Endothelial cell of umbilical vein (primary cell): ENCODE data around the gene GUCY1A1. TPM values are rescaled to one million over a fixed set of nuclear protein-coding genes. Genes with fewer than 3 reads are reported as not detected.

Experiments used
- BruUV-seq: library from RNA; stranded (reverse); fragments of 400-500 nt; replicated peaks from 2 replicates; lab custom pipeline; 2021; lab: Mats Ljungman, UMichigan
- CTCF ChIA-PET: fragments of 300-600, 350-600 bp; sonication (Branson Sonifier 250); formaldehyde crosslinking; loops from one replicate; lab custom pipeline; 2021; ENCODE audit warnings: antibody characterized with exemption, inconsistent platforms; lab: Charles Lee
- POLR2A ChIA-PET: fragments of 300-600, 350-600 bp; sonication (Branson Sonifier 250); formaldehyde crosslinking; loops from one replicate; lab custom pipeline; 2021; ENCODE audit warnings: antibody characterized with exemption, inconsistent platforms; lab: Charles Lee
- DNase-seq: peaks from one replicate; pipeline ENCODE4 v3.0.0-alpha.2; 2011; ENCODE audit warnings: low read depth, low spot score
- FAIRE-seq: peaks from 2 replicates; lab custom pipeline; 2011; peaks lifted over from hg19 to GRCh38; lab: Jason Lieb, UNC
- H2AFZ ChIP-seq: 2 replicates; pipeline ENCODE4 v1.6.0; 2012; ENCODE audit warnings: low read depth, low read length, control low read depth, inconsistent platforms
- H3K27ac ChIP-seq: 2 replicates; pipeline ENCODE4 v1.5.1; 2011; ENCODE audit warnings: low read depth, mild to moderate bottlenecking, control low read depth, low read length, moderate library complexity; ENCODE audit not compliant: insufficient read depth
- H3K27me3 ChIP-seq, 2 experiments: 2 replicates each; pipeline versions ENCODE4 v1.6.0 to v1.6.1; 2011; ENCODE audit warnings: low read length in 2 of 2, mixed read lengths in 1 of 2; ENCODE audit not compliant: control insufficient read depth in 2 of 2, insufficient read depth in 2 of 2
- H3K36me3 ChIP-seq, 2 experiments: 2 replicates in 1 of 2; 3 replicates in 1 of 2; pipeline ENCODE4 v1.5.1; 2011; ENCODE audit warnings: low read length in 2 of 2, mild to moderate bottlenecking in 1 of 2, moderate library complexity in 1 of 2; ENCODE audit not compliant: control insufficient read depth in 2 of 2, insufficient read depth in 2 of 2; ENCODE audit errors: extremely low read depth in 1 of 2
- H3K4me1 ChIP-seq: 3 replicates; pipeline ENCODE4 v1.5.1; 2011; ENCODE audit warnings: mild to moderate bottlenecking, low read length; ENCODE audit not compliant: control insufficient read depth, insufficient read depth; ENCODE audit errors: extremely low read depth
- H3K4me2 ChIP-seq: 2 replicates; pipeline ENCODE4 v1.6.1; 2011; ENCODE audit warnings: low read length, control low read depth, mixed read lengths; ENCODE audit not compliant: insufficient read depth
- H3K4me3 ChIP-seq, 3 experiments: fragments of 200-600 bp in 1 of 3; sonication (generic), shearing (Covaris generic) in 1 of 3; replicated peaks in 1 of 3; 2 replicates each; pipeline ENCODE4 v1.5.1; 2011 to 2016; ENCODE audit warnings: control low read depth in 3 of 3, low read length in 3 of 3, mild to moderate bottlenecking in 2 of 3, inconsistent platforms in 1 of 3, low read depth in 1 of 3, moderate library complexity in 1 of 3; ENCODE audit not compliant: insufficient read depth in 1 of 3
- H3K79me2 ChIP-seq: 2 replicates; pipeline ENCODE4 v1.6.0; 2012; ENCODE audit warnings: low read length, inconsistent platforms; ENCODE audit not compliant: control insufficient read depth, insufficient read depth
- H3K9ac ChIP-seq: replicated peaks from 2 replicates; pipeline ENCODE3; 2011; ENCODE audit warnings: low read length, control low read depth; ENCODE audit not compliant: insufficient read depth; ENCODE audit errors: extremely low read depth
- H3K9me1 ChIP-seq: replicated peaks from 3 replicates; pipeline ENCODE4 v1.6.0; 2011; ENCODE audit warnings: mild to moderate bottlenecking, low read length; ENCODE audit not compliant: control insufficient read depth, insufficient read depth; ENCODE audit errors: extremely low read depth
- H3K9me3 ChIP-seq: replicated peaks from 2 replicates; pipeline ENCODE4 v1.5.1; 2012; ENCODE audit warnings: low read length, inconsistent platforms; ENCODE audit not compliant: control insufficient read depth, insufficient read depth
- H4K20me1 ChIP-seq: replicated peaks from 2 replicates; pipeline ENCODE3; 2011; ENCODE audit warnings: mild to moderate bottlenecking, low read length; ENCODE audit not compliant: control insufficient read depth, insufficient read depth; ENCODE audit errors: extremely low read depth
- CTCF ChIP-seq, 2 donors: IDR thresholded peaks; 1 replicate in 1 of 2; 2 replicates in 1 of 2; pipeline ENCODE4 v1.5.1; 2011; ENCODE audit warnings: low read length in 2 of 2, mild to moderate bottlenecking in 2 of 2, moderate library complexity in 2 of 2, control low read depth in 1 of 2, inconsistent platforms in 1 of 2, low read depth in 1 of 2; ENCODE audit not compliant: insufficient read depth in 1 of 2; ENCODE audit errors: extremely low read depth in 1 of 2
- EZH2 ChIP-seq: IDR thresholded peaks from 2 replicates; pipeline ENCODE4 v1.6.1; 2012; ENCODE audit warnings: borderline replicate concordance, low read depth, mild to moderate bottlenecking, moderate library complexity, low read length, inconsistent platforms; ENCODE audit not compliant: severe bottlenecking
- FOS ChIP-seq: IDR thresholded peaks from 2 replicates; pipeline ENCODE4 v1.6.1; 2011; ENCODE audit warnings: mild to moderate bottlenecking, low read length, moderate library complexity, borderline replicate concordance; ENCODE audit not compliant: insufficient read depth
- GATA2 ChIP-seq: IDR thresholded peaks from 2 replicates; pipeline ENCODE4 v1.7.0; 2011; ENCODE audit warnings: low read depth, mild to moderate bottlenecking, moderate library complexity, mixed read lengths, low read length; ENCODE audit not compliant: insufficient read length, insufficient read depth
- JUN ChIP-seq: IDR thresholded peaks from 2 replicates; pipeline ENCODE4 v1.6.1; 2011; ENCODE audit warnings: borderline replicate concordance, low read depth; ENCODE audit not compliant: insufficient read length, insufficient read depth
- MYC ChIP-seq: IDR thresholded peaks from one replicate; pipeline ENCODE4 v1.6.1; 2011; ENCODE audit warnings: mild to moderate bottlenecking, low read depth, low read length
- POLR2A ChIP-seq: IDR thresholded peaks from 2 replicates; pipeline ENCODE4 v1.6.1; 2012; ENCODE audit warnings: low read depth, mild to moderate bottlenecking, control low read depth, low read length
- POLR2AphosphoS5 ChIP-seq: IDR thresholded peaks from 2 replicates; pipeline ENCODE4 v1.6.1; 2012; ENCODE audit warnings: low read depth, mild to moderate bottlenecking, control low read depth, low read length, moderate library complexity; ENCODE audit not compliant: insufficient read depth
- dilution Hi-C: fragments of 300-500 bp; cut with MboI; formaldehyde crosslinking; loops from one replicate; pipeline ENCODE4 v1.15.0; 2019; ENCODE audit warnings: low sequenced_read_pairs; ENCODE audit not compliant: extremely low pct_ligation_motif_present
- intact Hi-C: fragments of 100-400 bp; cut with micrococcal nuclease; formaldehyde crosslinking; loops from one replicate; pipeline ENCODE4 v1.10.0; 2022
- polyA plus RNA-seq, 4 experiments: library from polyadenylated mRNA; depleted of rRNA in 3 of 4; stranded (reverse) in 3 of 4; unstranded in 1 of 4; fragments of >200 nt; gene quantifications; 2 replicates each; pipeline versions ENCODE4 v1.2.1 to v1.2.3, GENCODE V29; 2011 to 2012; ENCODE audit warnings: missing spikeins in 1 of 4
- total RNA-seq: library from RNA; stranded (reverse); gene quantifications from 2 replicates; pipeline ENCODE4 v1.2.3, GENCODE V29; 2021
- TF ChIP-seq, protein P1 (sequence below): IDR thresholded peaks from 2 replicates; pipeline ENCODE4 v1.6.1; 2011; ENCODE audit not compliant: insufficient read depth, insufficient read length

The GUCY1A1 gene
- total and polyA plus RNA-seq, 2 donors (not counting 3 experiments of a cell fraction or from before 2014, with no cell fraction given), result 1.3 to 4.4 TPM

DNA sequence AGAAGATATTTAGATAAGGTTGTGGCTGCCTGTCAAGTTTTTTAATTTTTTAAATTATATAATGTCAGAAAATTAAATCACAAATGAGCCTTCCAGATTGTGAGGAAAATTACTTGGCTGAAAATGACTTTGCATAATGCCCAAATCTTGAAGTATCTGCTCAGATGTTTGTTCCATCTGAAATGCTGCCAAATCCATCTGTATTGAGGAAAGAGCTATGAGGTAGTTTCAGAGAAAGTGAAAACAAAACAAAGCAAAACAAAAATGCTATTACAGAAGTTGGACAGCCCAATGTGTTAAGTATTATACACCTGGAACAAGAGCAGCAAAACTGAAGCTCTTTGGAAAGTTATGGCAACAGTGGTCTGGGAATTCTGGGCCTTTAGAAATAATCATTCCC, 68.8 kb downstream of the GUCY1A1 start:
- FAIRE-seq (no peak), DNase-seq (peak; percentile 31)
- Histone ChIP-seq H3K27me3 (no peaks in the 10 kb centered on the region), H3K4me2 (no peak overlapping the region), H3K9ac (no peak overlapping the region), H3K4me3 (no peak overlapping the region), H2AFZ (no peak overlapping the region), H4K20me1 (no peaks in the 10 kb centered on the region), H3K9me3 (no peaks in the 10 kb centered on the region), H3K4me1 (no peaks in the 10 kb centered on the region), H3K27ac (no peak overlapping the region), H3K9me1 (no peaks in the 10 kb centered on the region), H3K36me3 (no peaks in the 10 kb centered on the region), H3K79me2 (no peaks in the 10 kb centered on the region)
- ChIA-PET CTCF (interaction anchor here (1.0 to 1.8 kb wide), 2 partner anchors 15 to 23 kb away, joined by 3 to 4 read pairs; partner anchors contain the start of gene GUCY1B1), POLR2A (no interaction called here)
- dilution Hi-C loops (no loop called here), intact Hi-C loops (no loop called here)
- TF ChIP-seq, protein P1, sequence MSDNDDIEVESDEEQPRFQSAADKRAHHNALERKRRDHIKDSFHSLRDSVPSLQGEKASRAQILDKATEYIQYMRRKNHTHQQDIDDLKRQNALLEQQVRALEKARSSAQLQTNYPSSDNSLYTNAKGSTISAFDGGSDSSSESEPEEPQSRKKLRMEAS, result no peak
- TF ChIP-seq MYC (no peak), POLR2AphosphoS5 (no peak), CTCF (IDR thresholded peaks at IDR 0.05; ENCODE audit: extremely low read depth in 1 of 2, insufficient read depth in 1 of 2, low read depth in 1 of 2, low read length in 2 of 2) (no peak), POLR2A (no peak), GATA2 (no peak), EZH2 (no peak), FOS (no peak), JUN (no peak)
- no TSS peak for BruUV-seq
